Cardiac muscle cell (in vitro differentiated cells and primary cell): ENCODE measurements around the gene POT1. TPM values are rescaled to one million over a fixed set of nuclear protein-coding genes. Genes with fewer than 3 reads are reported as not detected.

Source experiments
- DNase-seq, 2 donors: peaks; one replicate each; pipeline versions ENCODE4 v3.0.0 to v3.0.0-alpha.2; 2010 to 2017; ENCODE audit warnings: low read depth in 1 of 2, low spot score in 1 of 2
- H3K27ac ChIP-seq: fragments of 200-600 bp; sonication (generic); 2 replicates; pipeline ENCODE4 v1.5.1; 2016
- H3K27me3 ChIP-seq: fragments of 200-600 bp; sonication (generic); 2 replicates; pipeline ENCODE4 v1.6.0; 2016; ENCODE audit warnings: control low read depth
- H3K36me3 ChIP-seq: fragments of 200-600 bp; sonication (generic); 2 replicates; pipeline ENCODE4 v1.5.1; 2016; ENCODE audit warnings: control low read depth
- H3K4me1 ChIP-seq: fragments of 200-600 bp; sonication (generic); 2 replicates; pipeline ENCODE4 v1.8.1; 2017; ENCODE audit warnings: low read depth, mild to moderate bottlenecking, mixed run types
- H3K4me3 ChIP-seq: fragments of 200-600 bp; sonication (generic); 2 replicates; pipeline ENCODE4 v1.5.1; 2016; ENCODE audit warnings: mild to moderate bottlenecking
- H3K9me3 ChIP-seq: fragments of 200-600 bp; sonication (generic); 2 replicates; pipeline ENCODE4 v1.5.1; 2017; ENCODE audit warnings: low read depth, mild to moderate bottlenecking, control low read depth
- CTCF ChIP-seq: IDR thresholded peaks from 2 replicates; pipeline ENCODE4 v1.5.1; 2012; ENCODE audit warnings: low read depth, mild to moderate bottlenecking, low read length
- polyA plus RNA-seq: library from polyadenylated mRNA; unstranded; fragments of >200 nt; fragmentation: Nextera tagmentation; extraction: Ambion mirVana; gene quantifications from 2 replicates; pipeline ENCODE4 v1.2.1, GENCODE V29; 2016
- total RNA-seq: library from RNA; depleted of rRNA; stranded (reverse); fragments of >200 nt; gene quantifications from 2 replicates; pipeline ENCODE4 v1.2.3, GENCODE V29; 2016

POT1 gene
- total and polyA plus RNA-seq, 2 experiments from 2014 or later: 10.0 to 20.4 TPM

- Histone ChIP-seq H3K27me3 (no peaks in the 10 kb centered on the region), H3K4me1 (peaks cover 9% of the 10 kb centered on the region), H3K9me3 (no peaks in the 10 kb centered on the region), H3K4me3 (no peak overlapping the region), H3K27ac (no peak overlapping the region), H3K36me3 (no peaks in the 10 kb centered on the region)
- DNase-seq: no peak
- no peak for TF ChIP-seq CTCF
Measured at GRCh38 chr7:124796771-124797170, 132.9 kb downstream of the POT1 start.

- no peak for DNase-seq
- no peaks in the 10 kb centered on the region for H3K27me3 ChIP-seq
- no peak for TF ChIP-seq CTCF
- no peak overlapping the region for H3K27ac ChIP-seq
- no peaks in the 10 kb centered on the region for H3K9me3 ChIP-seq
- H3K4me3 ChIP-seq: no peak overlapping the region
- no peaks in the 10 kb centered on the region for H3K4me1 ChIP-seq
- no peaks in the 10 kb centered on the region for H3K36me3 ChIP-seq
Measured at GRCh38 chr7:124792696-124793095, 136.9 kb downstream of the POT1 start.

GRCh38 chr7:124792002-124792401, 137.6 kb downstream of the POT1 start:
- Histone ChIP-seq H3K4me3 (no peak overlapping the region), H3K27ac (no peak overlapping the region), H3K4me1 (no peaks in the 10 kb centered on the region), H3K9me3 (no peaks in the 10 kb centered on the region), H3K27me3 (no peaks in the 10 kb centered on the region), H3K36me3 (no peaks in the 10 kb centered on the region)
- TF ChIP-seq CTCF: no peak
- no peak for DNase-seq

- no peak overlapping the region for H3K27ac ChIP-seq
- H3K4me1 ChIP-seq: no peaks in the 10 kb centered on the region
- no peaks in the 10 kb centered on the region for H3K36me3 ChIP-seq
- H3K27me3 ChIP-seq: no peaks in the 10 kb centered on the region
- H3K9me3 ChIP-seq: no peaks in the 10 kb centered on the region
- TF ChIP-seq CTCF: no peak
- H3K4me3 ChIP-seq: no peak overlapping the region
- no peak for DNase-seq
Measured at GRCh38 chr7:124791426-124791825, 138.2 kb downstream of the POT1 start.

- DNase-seq: no peak
- Histone ChIP-seq H3K27me3 (no peaks in the 10 kb centered on the region), H3K36me3 (no peaks in the 10 kb centered on the region), H3K27ac (no peak overlapping the region), H3K4me3 (no peak overlapping the region), H3K4me1 (no peaks in the 10 kb centered on the region), H3K9me3 (no peaks in the 10 kb centered on the region)
- no peak for TF ChIP-seq CTCF
Measured at GRCh38 chr7:124790645-124791044, 139.0 kb downstream of the POT1 start.

- no peak for TF ChIP-seq CTCF
- no peaks in the 10 kb centered on the region for H3K36me3 ChIP-seq
- no peak for DNase-seq
- H3K27me3 ChIP-seq: no peaks in the 10 kb centered on the region
- no peaks in the 10 kb centered on the region for H3K9me3 ChIP-seq
- no peak overlapping the region for H3K4me3 ChIP-seq
- H3K27ac ChIP-seq: no peak overlapping the region
- H3K4me1 ChIP-seq: no peaks in the 10 kb centered on the region
Measured at GRCh38 chr7:124785994-124786393, 143.6 kb downstream of the POT1 start.
